GM06990 (cell line): ENCODE results near the gene RARA.

Experiments
- DNase-seq: peaks from one replicate; pipeline ENCODE4 v3.0.0-alpha.2; 2011; ENCODE audit not compliant: insufficient read length; ENCODE audit errors: extremely low read depth
- H3K27me3 ChIP-seq: replicated peaks from 2 replicates; pipeline ENCODE4 v1.6.0; 2011; ENCODE audit warnings: low read length; ENCODE audit not compliant: control insufficient read depth, insufficient read depth
- H3K36me3 ChIP-seq: 2 replicates; pipeline ENCODE4 v1.5.1; 2011; ENCODE audit warnings: low read length; ENCODE audit not compliant: control insufficient read depth, insufficient read depth
- H3K4me3 ChIP-seq: replicated peaks from 2 replicates; pipeline ENCODE4 v1.5.1; 2011; ENCODE audit warnings: low read depth, mild to moderate bottlenecking, control low read depth, low read length
- CTCF ChIP-seq: IDR thresholded peaks from 2 replicates; pipeline ENCODE4 v1.5.1; 2011; ENCODE audit warnings: low read length, control low read depth, mild to moderate bottlenecking, inconsistent platforms; ENCODE audit not compliant: insufficient read depth, poor library complexity, severe bottlenecking

Gene RARA

GRCh38 chr17:40315678-40316570 is 6.9 kb downstream of the RARA start:
- H3K4me3 ChIP-seq = no peak overlapping the region
- no peak for TF ChIP-seq CTCF
- H3K27me3 ChIP-seq = no peaks in the 10 kb centered on the region
- H3K36me3 ChIP-seq = no peaks in the 10 kb centered on the region
- DNase-seq = no peak

GRCh38 chr17:40316571-40317344 is 7.8 kb downstream of the RARA start:
- Histone ChIP-seq H3K27me3 (no peaks in the 10 kb centered on the region), H3K36me3 (no peaks in the 10 kb centered on the region), H3K4me3 (no peak overlapping the region)
- DNase-seq = no peak
- TF ChIP-seq CTCF = no peak

DNA sequence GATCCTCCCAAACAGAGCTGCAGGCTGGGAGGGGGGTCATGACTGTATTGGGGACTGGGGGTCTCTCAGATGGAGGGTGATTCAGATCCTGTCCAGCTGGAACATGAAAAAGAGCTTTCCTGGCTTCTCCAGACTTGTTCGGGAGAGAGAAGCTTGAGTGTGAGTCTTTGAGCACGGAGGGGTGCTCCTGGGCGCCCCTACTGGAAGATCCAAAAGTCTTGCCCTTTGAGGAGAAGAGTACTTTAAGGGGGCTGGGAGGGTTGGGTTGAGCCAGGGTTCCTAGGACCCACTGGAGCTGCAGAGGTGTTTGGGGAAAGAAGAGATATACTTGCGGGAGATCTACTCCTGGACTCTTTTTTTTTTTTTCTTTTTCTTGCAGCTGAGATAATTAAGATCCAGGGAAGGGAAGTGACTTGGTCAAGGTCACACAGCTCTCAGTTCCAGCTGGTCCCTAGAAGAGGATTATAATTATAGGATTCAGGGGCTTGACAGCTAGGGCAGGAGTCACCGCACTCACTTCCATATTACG is 8.4 kb downstream of the RARA start:
- TF ChIP-seq CTCF = peak; percentile 91
- DNase-seq = no peak
- Histone ChIP-seq H3K36me3 (no peaks in the 10 kb centered on the region), H3K27me3 (no peaks in the 10 kb centered on the region), H3K4me3 (peak overlapping the region; percentile 66)

DNA sequence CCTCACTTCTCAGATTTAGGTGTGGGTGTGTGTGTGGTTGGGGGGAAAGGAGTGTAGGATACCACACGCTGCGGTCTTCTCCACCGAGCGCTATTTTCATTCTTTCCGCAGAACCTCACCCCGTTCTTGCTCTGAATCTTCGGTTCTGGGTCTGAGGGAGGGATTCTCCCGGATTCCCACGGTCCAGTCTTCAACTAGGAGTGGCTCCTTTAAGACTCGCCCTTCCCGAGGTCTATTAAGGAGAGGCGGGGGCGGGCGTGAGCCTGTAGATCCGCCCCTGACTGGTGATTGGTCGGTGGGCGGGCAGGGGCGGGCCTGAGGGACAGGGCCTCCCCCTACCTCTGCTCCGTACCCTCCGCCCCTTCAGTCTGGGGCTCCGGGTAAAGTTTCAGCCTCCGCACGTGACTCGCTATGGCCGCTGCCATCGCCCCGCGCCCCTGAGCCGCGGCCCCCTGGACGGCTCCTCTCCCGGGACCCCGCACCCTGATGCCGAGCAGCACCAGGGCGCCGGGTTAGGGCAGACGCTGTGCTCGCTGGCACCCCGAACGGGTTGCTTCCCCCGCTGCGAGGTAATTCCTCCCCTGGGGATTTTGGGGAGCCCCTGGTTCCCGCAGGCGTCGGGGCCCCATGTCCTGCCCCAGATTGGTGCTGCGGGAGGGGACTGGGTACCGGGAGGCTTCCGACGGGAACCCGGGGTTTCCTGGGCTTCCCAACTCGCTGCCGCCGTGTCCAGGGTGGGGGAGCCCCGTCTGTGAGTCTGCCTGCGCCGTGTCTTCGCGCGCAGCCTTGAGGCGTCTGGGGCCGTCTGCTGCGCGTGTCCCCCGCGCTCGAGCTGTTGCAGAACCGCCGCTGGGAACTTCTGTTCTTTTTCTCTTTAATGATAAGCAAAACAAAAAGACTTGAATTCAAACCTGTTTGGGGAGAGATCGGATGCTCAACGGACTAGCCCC is 9.2 kb downstream of the RARA start:
- peak; percentile 92 for DNase-seq
- TF ChIP-seq CTCF = no peak
- H3K36me3 ChIP-seq = no peaks in the 10 kb centered on the region
- peak overlapping the region; percentile 86 for H3K4me3 ChIP-seq
- no peaks in the 10 kb centered on the region for H3K27me3 ChIP-seq

GRCh38 chr17:40318830-40319391 is 9.9 kb downstream of the RARA start:
- Histone ChIP-seq H3K27me3 (no peaks in the 10 kb centered on the region), H3K4me3 (peak overlapping the region; percentile 86), H3K36me3 (no peaks in the 10 kb centered on the region)
- no peak for TF ChIP-seq CTCF
- no peak for DNase-seq
